PC-9 (cell line): Measurements from ENCODE around the gene MSLN. TPM values are rescaled to one million over a fixed set of nuclear protein-coding genes. Genes with fewer than 3 reads are reported as not detected.
A peak's percentile ranks its signal among the peaks of the same experiment; 100 is the strongest.

Experiments
- BruUV-seq: library from RNA; stranded (reverse); fragments of 400-500 nt; replicated peaks from 2 replicates; lab custom pipeline; 2021; lab: Mats Ljungman, UMichigan
- CTCF ChIA-PET: fragments of 300-600 bp; sonication (Branson Sonifier 250); formaldehyde crosslinking; loops from one replicate; lab custom pipeline; 2022; ENCODE audit warnings: antibody characterized with exemption; lab: Charles Lee
- POLR2A ChIA-PET: fragments of 300-600 bp; sonication (Branson Sonifier 250); formaldehyde crosslinking; loops from one replicate; lab custom pipeline; 2022; ENCODE audit warnings: antibody characterized with exemption; ENCODE audit not compliant: unreplicated experiment; lab: Charles Lee
- DNase-seq, 2 experiments: peaks; one replicate each; pipeline versions ENCODE4 v3.0.0 to v3.0.0-alpha.2; 2015 to 2022; ENCODE audit warnings: mixed read lengths in 1 of 2
- H2AFZ ChIP-seq: fragments of 200-600 bp; sonication (generic); 2 replicates; pipeline ENCODE4 v1.8.1; 2017; ENCODE audit warnings: antibody characterized with exemption
- H3F3A ChIP-seq: fragments of 200-600 bp; sonication (generic); 2 replicates; pipeline ENCODE4 v1.8.1; 2017; ENCODE audit warnings: antibody characterized with exemption, mild to moderate bottlenecking, low read depth; ENCODE audit not compliant: insufficient read depth
- H3K27ac ChIP-seq: fragments of 200-600 bp; sonication (generic); 2 replicates; pipeline ENCODE4 v1.6.1; 2016; ENCODE audit warnings: mixed run types
- H3K27me3 ChIP-seq: fragments of 200-600 bp; sonication (generic); 2 replicates; pipeline ENCODE4 v1.6.1; 2016; ENCODE audit warnings: low read depth, mixed run types; ENCODE audit not compliant: insufficient read depth
- H3K36me3 ChIP-seq: fragments of 200-600 bp; sonication (generic); 2 replicates; pipeline ENCODE4 v1.6.1; 2016; ENCODE audit warnings: low read depth, mixed run types
- H3K4me1 ChIP-seq: fragments of 200-600 bp; sonication (generic); replicated peaks from 2 replicates; pipeline ENCODE4 v1.6.1; 2016; ENCODE audit warnings: mixed run types; ENCODE audit not compliant: insufficient read depth
- H3K4me2 ChIP-seq: fragments of 200-600 bp; sonication (generic); 2 replicates; pipeline ENCODE4 v1.6.1; 2017; ENCODE audit warnings: mixed run types
- H3K4me3 ChIP-seq: fragments of 200-600 bp; sonication (generic); 2 replicates; pipeline ENCODE4 v1.6.1; 2016; ENCODE audit warnings: mixed run types
- H3K79me2 ChIP-seq: fragments of 200-600 bp; sonication (generic); 2 replicates; pipeline ENCODE4 v1.6.1; 2017; ENCODE audit warnings: low read depth, mixed run types
- H3K9me2 ChIP-seq: fragments of 200-600 bp; sonication (generic); 2 replicates; pipeline ENCODE4 v1.8.1; 2017; ENCODE audit warnings: mild to moderate bottlenecking; ENCODE audit not compliant: insufficient read depth
- H3K9me3 ChIP-seq: fragments of 200-600 bp; sonication (generic); 2 replicates; pipeline ENCODE4 v1.8.1; 2016; ENCODE audit warnings: low read depth; ENCODE audit not compliant: insufficient read depth
- H4K20me1 ChIP-seq: fragments of 200-600 bp; sonication (generic); 2 replicates; pipeline ENCODE4 v1.8.1; 2017; ENCODE audit not compliant: insufficient read depth
- EZH2 ChIP-seq: fragments of 200-600 bp; sonication (generic); IDR thresholded peaks from 2 replicates; pipeline ENCODE4 v1.8.0; 2017; ENCODE audit warnings: antibody characterized with exemption, low read depth
- intact Hi-C: fragments of 100-400 bp; cut with micrococcal nuclease; formaldehyde crosslinking; loops from one replicate; pipeline ENCODE4 v1.10.0; 2022; ENCODE audit not compliant: unreplicated experiment
- total RNA-seq: library from RNA; stranded (reverse); gene quantifications from 2 replicates; pipeline ENCODE4 v1.2.3, GENCODE V29; 2021
- TF ChIP-seq, protein P1 (sequence below): fragments of 200-600 bp; sonication (generic); conservative IDR thresholded peaks from 2 replicates; pipeline ENCODE4 v1.6.1; 2017; ENCODE audit warnings: mixed run types, antibody characterized with exemption, mild to moderate bottlenecking, moderate library complexity

Gene MSLN
- total RNA-seq, 1 experiment from 2014 or later: 59.9 TPM

GRCh38 chr16:717450-718245 lies 42.9 kb upstream of the MSLN start:
- Histone ChIP-seq H2AFZ (no peak overlapping the region), H3K4me1 (peaks cover 45% of the 10 kb centered on the region), H3K27ac (no peak overlapping the region), H3K36me3 (no peaks in the 10 kb centered on the region), H4K20me1 (peaks cover 12% of the 10 kb centered on the region; the same call in 1 of the 2 replicates), H3K79me2 (peaks cover 8% of the 10 kb centered on the region), H3F3A (peaks cover 48% of the 10 kb centered on the region; the same call in 1 of the 2 replicates), H3K9me2 (no peaks in the 10 kb centered on the region), H3K27me3 (no peaks in the 10 kb centered on the region), H3K4me2 (no peak overlapping the region), H3K4me3 (no peak overlapping the region), H3K9me3 (no peaks in the 10 kb centered on the region)
- intact Hi-C loops: no loop called here
- ChIA-PET POLR2A (no interaction called here), CTCF (interaction anchor here (0.7 kb wide), 1 partner anchor 625 kb away, joined by 4 read pairs; no protein-coding TSS in a partner anchor)
- TF ChIP-seq EZH2: no peak
- TF ChIP-seq, protein P1, sequence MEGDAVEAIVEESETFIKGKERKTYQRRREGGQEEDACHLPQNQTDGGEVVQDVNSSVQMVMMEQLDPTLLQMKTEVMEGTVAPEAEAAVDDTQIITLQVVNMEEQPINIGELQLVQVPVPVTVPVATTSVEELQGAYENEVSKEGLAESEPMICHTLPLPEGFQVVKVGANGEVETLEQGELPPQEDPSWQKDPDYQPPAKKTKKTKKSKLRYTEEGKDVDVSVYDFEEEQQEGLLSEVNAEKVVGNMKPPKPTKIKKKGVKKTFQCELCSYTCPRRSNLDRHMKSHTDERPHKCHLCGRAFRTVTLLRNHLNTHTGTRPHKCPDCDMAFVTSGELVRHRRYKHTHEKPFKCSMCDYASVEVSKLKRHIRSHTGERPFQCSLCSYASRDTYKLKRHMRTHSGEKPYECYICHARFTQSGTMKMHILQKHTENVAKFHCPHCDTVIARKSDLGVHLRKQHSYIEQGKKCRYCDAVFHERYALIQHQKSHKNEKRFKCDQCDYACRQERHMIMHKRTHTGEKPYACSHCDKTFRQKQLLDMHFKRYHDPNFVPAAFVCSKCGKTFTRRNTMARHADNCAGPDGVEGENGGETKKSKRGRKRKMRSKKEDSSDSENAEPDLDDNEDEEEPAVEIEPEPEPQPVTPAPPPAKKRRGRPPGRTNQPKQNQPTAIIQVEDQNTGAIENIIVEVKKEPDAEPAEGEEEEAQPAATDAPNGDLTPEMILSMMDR: no peak
- no TSS peak for BruUV-seq
- no peak for DNase-seq

DNA sequence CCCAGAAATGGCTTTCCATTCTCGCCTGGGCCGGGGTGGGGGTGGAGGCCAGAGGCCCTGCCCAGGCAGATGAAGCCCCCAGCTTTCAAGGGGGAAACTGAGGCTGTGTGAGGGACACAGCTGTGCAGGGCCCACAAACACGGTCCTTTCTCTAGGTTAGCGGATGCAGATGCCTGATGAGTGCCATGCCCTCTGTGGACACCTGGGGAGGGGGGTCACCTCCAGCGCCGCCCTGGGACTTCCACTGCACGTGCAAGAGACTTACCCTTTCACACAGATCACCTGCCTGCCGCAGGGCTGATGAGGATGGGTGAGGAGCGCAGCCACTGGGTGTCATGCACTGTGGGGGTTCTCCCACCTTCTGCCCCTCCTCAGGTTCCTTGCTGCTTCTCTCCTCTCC lies 42.1 kb upstream of the MSLN start:
- CTCF ChIA-PET: no interaction called here
- peaks cover 42% of the 10 kb centered on the region; the same call in 1 of the 2 replicates for H3F3A ChIP-seq
- intact Hi-C loops: no loop called here

DNA sequence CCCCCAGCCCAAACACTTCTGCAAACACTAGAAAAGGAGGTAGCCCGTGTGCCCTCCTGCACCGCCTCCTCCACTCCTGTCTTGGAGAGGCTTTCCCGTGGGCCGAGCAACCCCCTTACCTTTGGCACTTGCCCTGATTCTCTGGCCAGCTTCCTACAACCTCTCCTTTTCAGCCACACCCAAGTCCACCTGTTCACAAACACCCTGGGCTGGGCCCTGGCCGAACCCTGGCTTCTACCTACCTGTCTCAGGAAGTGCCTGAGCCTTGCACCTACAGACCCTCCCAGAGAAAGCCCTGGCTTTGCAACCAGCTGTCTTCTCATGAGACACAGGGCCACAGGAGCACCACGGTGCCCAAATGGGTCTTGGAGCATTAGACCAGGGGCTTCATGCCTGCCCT lies 41.6 kb upstream of the MSLN start:
- ChIA-PET POLR2A (no interaction called here), CTCF (interaction anchor here (1.1 kb wide), 1 partner anchor 97 kb away, joined by 3 read pairs; no protein-coding TSS in a partner anchor)
- BruUV-seq: no TSS peak
- Histone ChIP-seq H3K4me2 (peak overlapping the region; percentile 94; the same call in 1 of the 2 replicates), H4K20me1 (peaks cover 12% of the 10 kb centered on the region; the same call in 1 of the 2 replicates), H3F3A (peaks cover 38% of the 10 kb centered on the region; the same call in 1 of the 2 replicates), H3K9me2 (no peaks in the 10 kb centered on the region), H3K4me3 (no peak overlapping the region), H3K79me2 (peaks cover 8% of the 10 kb centered on the region), H3K9me3 (no peaks in the 10 kb centered on the region), H3K27me3 (no peaks in the 10 kb centered on the region), H3K36me3 (no peaks in the 10 kb centered on the region), H3K27ac (no peak overlapping the region), H2AFZ (no peak overlapping the region), H3K4me1 (peaks cover 43% of the 10 kb centered on the region)
- no peak for DNase-seq
- TF ChIP-seq EZH2: no peak
- TF ChIP-seq, protein P1: no peak
- intact Hi-C loops: no loop called here

More for the DNA sequence above, 42.1 kb upstream of the MSLN start:
- 0 out of 2 replicates have a peak overlapping the region, but pooled peaks have one; percentile 94 for H3K4me2 ChIP-seq
- no peaks in the 10 kb centered on the region for H3K9me2 ChIP-seq
- no peak overlapping the region for H3K4me3 ChIP-seq
- peaks cover 12% of the 10 kb centered on the region; the same call in 1 of the 2 replicates for H4K20me1 ChIP-seq
- no peaks in the 10 kb centered on the region for H3K36me3 ChIP-seq
- DNase-seq: no peak
- no peak for TF ChIP-seq EZH2
- TF ChIP-seq, protein P1: no peak
- BruUV-seq: no TSS peak
- POLR2A ChIA-PET: no interaction called here
- no peak overlapping the region for H2AFZ ChIP-seq
- H3K27me3 ChIP-seq: no peaks in the 10 kb centered on the region
- H3K9me3 ChIP-seq: no peaks in the 10 kb centered on the region
- H3K79me2 ChIP-seq: peaks cover 8% of the 10 kb centered on the region
- H3K27ac ChIP-seq: no peak overlapping the region
- peaks cover 45% of the 10 kb centered on the region for H3K4me1 ChIP-seq
